Measurements from ENCODE around the gene UBQLN4. TPM values are rescaled to one million over a fixed set of nuclear protein-coding genes. Genes with fewer than 3 reads are reported as not detected.
"Not testable (repeated sequence)": the region's sequence is repeated elsewhere in the genome, so short reads cannot be mapped to it uniquely, and the experiment has no call there.

The UBQLN4 gene
- total RNA-seq, 1 experiment from 2014 or later, result 28.5 TPM

- no peak for DNase-seq (ENCODE audit: low read depth)
Measured at GRCh38 chr1:156081180-156081916, 27.8 kb upstream of the UBQLN4 start.

GRCh38 chr1:156080863-156081179, 27.2 kb upstream of the UBQLN4 start:
- DNase-seq (ENCODE audit: low read depth), result no peak

GRCh38 chr1:156080241-156080862, 26.8 kb upstream of the UBQLN4 start:
- DNase-seq (ENCODE audit: low read depth), result no peak

- no peak for DNase-seq (ENCODE audit: low read depth)
Measured at GRCh38 chr1:156079762-156080161, 26.2 kb upstream of the UBQLN4 start.

GRCh38 chr1:156078728-156079127, 25.1 kb upstream of the UBQLN4 start:
- no peak for DNase-seq (ENCODE audit: low read depth)

GRCh38 chr1:156077430-156077760, 23.8 kb upstream of the UBQLN4 start:
- DNase-seq (ENCODE audit: low read depth), result no peak

GRCh38 chr1:156076609-156077429, 23.2 kb upstream of the UBQLN4 start:
- no peak for DNase-seq (ENCODE audit: low read depth)

- DNase-seq (ENCODE audit: low read depth), result no peak
Measured at GRCh38 chr1:156075775-156076204, 22.2 kb upstream of the UBQLN4 start.

- no peak for DNase-seq (ENCODE audit: low read depth)
Measured at GRCh38 chr1:156075162-156075561, 21.6 kb upstream of the UBQLN4 start.

GRCh38 chr1:156074661-156075060, 21.1 kb upstream of the UBQLN4 start:
- no peak for DNase-seq (ENCODE audit: low read depth)

- no peak for DNase-seq (ENCODE audit: low read depth)
Measured at GRCh38 chr1:156073740-156074139, 20.1 kb upstream of the UBQLN4 start.

- DNase-seq (ENCODE audit: low read depth), result no peak
Measured at GRCh38 chr1:156073110-156073687, 19.6 kb upstream of the UBQLN4 start.

GRCh38 chr1:156072251-156072650, 18.7 kb upstream of the UBQLN4 start:
- no peak for DNase-seq (ENCODE audit: low read depth)

GRCh38 chr1:156071332-156071816, 17.8 kb upstream of the UBQLN4 start:
- not testable (repeated sequence) for DNase-seq (ENCODE audit: low read depth)

GRCh38 chr1:156070548-156070947, 16.9 kb upstream of the UBQLN4 start:
- DNase-seq (ENCODE audit: low read depth), result no peak

GRCh38 chr1:156069490-156070455, 16.2 kb upstream of the UBQLN4 start:
- no peak for DNase-seq (ENCODE audit: low read depth)

GRCh38 chr1:156067262-156067661, 13.7 kb upstream of the UBQLN4 start:
- DNase-seq (ENCODE audit: low read depth), result no peak

- DNase-seq (ENCODE audit: low read depth), result no peak
Measured at GRCh38 chr1:156065871-156066270, 12.3 kb upstream of the UBQLN4 start.

GRCh38 chr1:156065212-156065611, 11.6 kb upstream of the UBQLN4 start:
- no peak for DNase-seq (ENCODE audit: low read depth)

- no peak for DNase-seq (ENCODE audit: low read depth)
Measured at GRCh38 chr1:156064615-156065014, 11.0 kb upstream of the UBQLN4 start.

- DNase-seq (ENCODE audit: low read depth), result peak; percentile 21
Measured at GRCh38 chr1:156063997-156064285, 10.3 kb upstream of the UBQLN4 start.

All from Daoy (cell line).